SK-N-MC (cell line): ENCODE data around the gene C9orf78.

Source experiments
- EZH2 ChIP-seq: fragments of 200-600 bp; sonication (generic); IDR thresholded peaks from one replicate; pipeline ENCODE4 v1.6.1; 2017; ENCODE audit warnings: antibody characterized with exemption
- POLR2AphosphoS5 ChIP-seq: IDR thresholded peaks from 2 replicates; pipeline ENCODE4 v1.6.1; 2012; ENCODE audit warnings: mild to moderate bottlenecking, low read depth, low read length, borderline replicate concordance

GRCh38 chr9:129838707-129839259 is 3.7 kb upstream of the C9orf78 start:
- TF ChIP-seq POLR2AphosphoS5: no peak
- no peak for TF ChIP-seq EZH2
